Umbilical cord (tissue), 2 donors: Measurements from ENCODE around the gene CDS2. TPM values are rescaled to one million over a fixed set of nuclear protein-coding genes. Genes with fewer than 3 reads are reported as not detected.

ENCODE experiments used
- DNase-seq: peaks from one replicate; pipeline ENCODE4 v3.0.0-alpha.2; 2015; ENCODE audit warnings: low spot score
- total RNA-seq: library from RNA; depleted of rRNA; stranded (reverse); fragments of >200 nt; gene quantifications from one replicate; pipeline ENCODE4 v1.2.3, GENCODE V29; 2014; ENCODE audit warnings: low replicate concordance; ENCODE audit not compliant: insufficient read depth

The CDS2 gene
- total RNA-seq, 1 donor from 2014 or later = 27.2 TPM

GRCh38 chr20:5211803-5212714 lies 85.3 kb downstream of the CDS2 start:
- no peak for DNase-seq

- DNase-seq = no peak
Measured at GRCh38 chr20:5212907-5213487, 86.2 kb downstream of the CDS2 start.

- no peak for DNase-seq
Measured at GRCh38 chr20:5214826-5215225, 88.0 kb downstream of the CDS2 start.

- peak; percentile 22 for DNase-seq
Measured at GRCh38 chr20:5215672-5216304, 89.0 kb downstream of the CDS2 start.

- DNase-seq = no peak
Measured at GRCh38 chr20:5216663-5217062, 89.9 kb downstream of the CDS2 start.

- DNase-seq = no peak
Measured at GRCh38 chr20:5217616-5218015, 90.8 kb downstream of the CDS2 start.

GRCh38 chr20:5220321-5221060 lies 93.7 kb downstream of the CDS2 start:
- DNase-seq = no peak

GRCh38 chr20:5221061-5221430 lies 94.2 kb downstream of the CDS2 start:
- DNase-seq = no peak

- peak; percentile 24 for DNase-seq
Measured at GRCh38 chr20:5222919-5223634, 96.3 kb downstream of the CDS2 start.

- no peak for DNase-seq
Measured at GRCh38 chr20:5230544-5230943, 103.7 kb downstream of the CDS2 start.

GRCh38 chr20:5234158-5234557 lies 107.3 kb downstream of the CDS2 start:
- no peak for DNase-seq

GRCh38 chr20:5234978-5235377 lies 108.2 kb downstream of the CDS2 start:
- DNase-seq = no peak

Other genes with a start within 250 kb of the CDS2 start
- 12.5 TPM for gene SLC23A2, start 125.5 kb upstream of the CDS2 start, total RNA-seq
- 70.5 TPM for gene TMEM230, start 13.9 kb upstream of the CDS2 start, total RNA-seq
- gene PCNA, start 7.0 kb upstream of the CDS2 start, total RNA-seq = 29.4 TPM
- not detected for gene PROKR2, start 189.9 kb downstream of the CDS2 start, total RNA-seq